Glutamatergic neuron (in vitro differentiated cells): Measurements from ENCODE around the gene LAIR2. TPM values are rescaled to one million over a fixed set of nuclear protein-coding genes. Genes with fewer than 3 reads are reported as not detected.

Experiments used
- DNase-seq: peaks from one replicate; pipeline ENCODE4 v3.0.0; 2022
- H3K27ac Mint-ChIP-seq: one replicate; pipeline ENCODE4 v1.8.0; 2020; ENCODE audit warnings: mild to moderate bottlenecking, mixed read lengths, inconsistent platforms; ENCODE audit not compliant: unreplicated experiment
- H3K27me3 Mint-ChIP-seq: one replicate; pipeline ENCODE4 v1.8.0; 2020; ENCODE audit warnings: mild to moderate bottlenecking, moderate library complexity, mixed read lengths, inconsistent platforms; ENCODE audit not compliant: unreplicated experiment
- H3K36me3 Mint-ChIP-seq: one replicate; pipeline ENCODE4 v1.8.0; 2020; ENCODE audit warnings: mild to moderate bottlenecking, mixed read lengths, inconsistent platforms; ENCODE audit not compliant: unreplicated experiment
- H3K4me1 Mint-ChIP-seq: one replicate; pipeline ENCODE4 v1.8.0; 2020; ENCODE audit warnings: mild to moderate bottlenecking, low read depth, mixed read lengths, inconsistent platforms; ENCODE audit not compliant: unreplicated experiment
- H3K4me3 Mint-ChIP-seq: one replicate; pipeline ENCODE4 v1.8.0; 2020; ENCODE audit warnings: mild to moderate bottlenecking, mixed read lengths, inconsistent platforms; ENCODE audit not compliant: unreplicated experiment
- H3K9me3 Mint-ChIP-seq: one replicate; pipeline ENCODE4 v1.8.0; 2020; ENCODE audit warnings: mild to moderate bottlenecking, moderate library complexity, mixed read lengths, inconsistent platforms; ENCODE audit not compliant: unreplicated experiment
- CTCF ChIP-seq: fragments of 200-600 bp; sonication (generic); IDR thresholded peaks from one replicate; pipeline ENCODE4 v1.5.0; 2021; ENCODE audit not compliant: partially characterized antibody, unreplicated experiment
- total RNA-seq: library from RNA; stranded (reverse); fragmentation: NEBNext Ultra II Directional; extraction: Animal tissue kit (Norgen Biotek cat#: 25700); gene quantifications from one replicate; pipeline ENCODE4 v1.2.1, GENCODE V29; 2021; ENCODE audit not compliant: unreplicated experiment

The LAIR2 gene
- total RNA-seq, 1 donor from 2014 or later = not detected

DNA sequence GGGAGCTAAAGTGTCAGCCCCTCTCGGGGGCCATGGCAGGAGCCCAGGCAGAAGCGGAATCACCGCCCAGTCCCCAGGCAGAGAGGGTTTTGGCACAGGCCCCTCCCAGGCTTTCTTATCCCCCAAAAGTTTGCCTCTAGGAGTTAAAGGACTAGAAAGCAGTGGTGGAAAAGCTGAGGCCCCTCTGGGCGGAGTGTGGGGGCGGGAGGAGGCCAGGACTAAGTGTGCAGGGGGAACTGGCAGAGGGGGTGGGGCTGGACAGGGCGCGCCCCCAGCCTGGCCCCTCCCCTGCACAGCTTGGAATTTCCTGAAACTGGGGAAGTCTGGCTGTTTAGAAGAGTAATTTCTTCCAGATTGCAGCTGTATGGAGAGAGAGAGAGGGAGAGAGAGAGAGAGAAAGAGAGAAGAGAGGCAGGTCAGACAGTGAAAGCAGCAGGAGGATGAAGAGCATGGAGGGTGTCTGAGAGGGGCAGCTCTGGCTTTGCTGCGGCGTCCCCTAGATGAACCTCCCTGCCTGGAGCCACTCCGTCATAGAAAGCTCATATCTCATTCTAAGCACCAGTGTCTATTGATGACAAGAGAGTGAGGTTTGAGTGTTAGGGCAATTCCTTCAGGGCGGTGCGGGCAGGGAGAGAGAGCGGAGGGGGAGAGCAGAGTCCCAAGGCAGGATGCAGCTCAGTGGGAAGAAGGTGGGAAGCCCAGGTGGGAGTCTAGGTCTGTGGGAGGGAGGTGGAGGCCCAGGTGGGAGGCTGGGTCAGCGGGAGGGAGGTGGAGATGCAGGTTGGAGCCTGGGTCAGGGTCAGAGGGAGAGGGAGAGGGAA is 29.4 kb upstream of the LAIR2 start, which contains the start of gene CDC42EP5:
Gene CDC42EP5, minus strand, starts transcription at position 226 of the 821 bp plus-strand sequence. CDS start 7,749 bp downstream, outside the sequence.
- H3K4me3 Mint-ChIP-seq = no peak within 1 kb of the TSS
- DNase-seq = no peak
- no peaks in the 10 kb centered on the region for H3K36me3 Mint-ChIP-seq
- no peaks in the 10 kb centered on the region for H3K4me1 Mint-ChIP-seq
- H3K27ac Mint-ChIP-seq = no peak within 1 kb of the TSS
- no peak for TF ChIP-seq CTCF
- peaks cover 2% of the 10 kb centered on the region for H3K9me3 Mint-ChIP-seq
- H3K27me3 Mint-ChIP-seq = peaks cover 16% of the 10 kb centered on the region

- Mint-ChIP-seq H3K36me3 (no peaks in the 10 kb centered on the region), H3K27me3 (peaks cover 14% of the 10 kb centered on the region), H3K9me3 (no peaks in the 10 kb centered on the region), H3K4me1 (no peaks in the 10 kb centered on the region), H3K4me3 (no peak overlapping the region), H3K27ac (no peak overlapping the region)
- no peak for DNase-seq
- TF ChIP-seq CTCF = no peak
Observed at GRCh38 chr19:54473892-54474372, 28.7 kb upstream of the LAIR2 start.

DNA sequence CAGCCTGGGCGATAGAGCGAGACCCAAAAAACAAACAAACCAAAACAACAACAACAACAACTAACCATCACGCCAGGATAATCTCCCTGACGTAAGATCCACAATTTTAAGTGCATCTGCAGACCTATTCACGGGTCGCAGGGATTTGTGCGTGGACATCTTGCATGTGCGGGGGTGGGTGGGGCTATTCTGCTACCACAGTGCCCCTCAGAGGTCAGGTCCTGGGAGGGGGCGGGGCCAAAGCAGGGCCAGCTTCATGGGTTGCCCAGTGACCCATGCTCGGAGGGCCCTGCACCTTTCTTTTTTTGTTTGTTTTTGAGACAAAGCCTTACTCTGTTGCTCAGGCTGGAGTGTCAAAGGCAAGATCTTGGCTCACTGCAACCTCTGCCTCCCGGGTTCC is 26.9 kb upstream of the LAIR2 start:
- TF ChIP-seq CTCF = no peak
- DNase-seq = no peak
- H3K4me3 Mint-ChIP-seq = no peak overlapping the region
- no peaks in the 10 kb centered on the region for H3K9me3 Mint-ChIP-seq
- no peaks in the 10 kb centered on the region for H3K36me3 Mint-ChIP-seq
- H3K27me3 Mint-ChIP-seq = peaks cover 9% of the 10 kb centered on the region
- no peak overlapping the region for H3K27ac Mint-ChIP-seq
- H3K4me1 Mint-ChIP-seq = no peaks in the 10 kb centered on the region

DNA sequence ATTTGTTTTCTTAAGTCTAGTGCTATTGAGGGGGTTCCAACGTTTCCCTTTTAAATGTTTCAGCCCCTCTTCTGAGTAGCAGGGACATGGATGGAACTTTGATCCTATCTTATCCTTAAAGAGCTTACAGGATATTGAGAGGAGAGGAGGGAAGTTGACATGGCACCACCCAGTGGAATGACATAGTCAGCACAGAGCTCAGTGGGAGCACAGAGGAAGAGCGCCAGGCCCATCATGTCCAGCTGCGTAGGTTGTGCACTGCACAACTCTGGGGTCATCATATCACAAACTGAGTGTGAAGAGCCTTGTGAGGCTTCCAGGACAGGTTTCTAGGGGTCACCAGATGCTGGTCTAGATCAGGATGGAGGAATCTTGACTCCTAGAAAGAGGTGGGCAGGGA is 25.0 kb upstream of the LAIR2 start:
- H3K4me3 Mint-ChIP-seq = no peak overlapping the region
- H3K27me3 Mint-ChIP-seq = peaks cover 8% of the 10 kb centered on the region
- H3K4me1 Mint-ChIP-seq = no peaks in the 10 kb centered on the region
- no peak for TF ChIP-seq CTCF
- DNase-seq = no peak
- H3K27ac Mint-ChIP-seq = no peak overlapping the region
- H3K36me3 Mint-ChIP-seq = no peaks in the 10 kb centered on the region
- H3K9me3 Mint-ChIP-seq = no peaks in the 10 kb centered on the region

DNA sequence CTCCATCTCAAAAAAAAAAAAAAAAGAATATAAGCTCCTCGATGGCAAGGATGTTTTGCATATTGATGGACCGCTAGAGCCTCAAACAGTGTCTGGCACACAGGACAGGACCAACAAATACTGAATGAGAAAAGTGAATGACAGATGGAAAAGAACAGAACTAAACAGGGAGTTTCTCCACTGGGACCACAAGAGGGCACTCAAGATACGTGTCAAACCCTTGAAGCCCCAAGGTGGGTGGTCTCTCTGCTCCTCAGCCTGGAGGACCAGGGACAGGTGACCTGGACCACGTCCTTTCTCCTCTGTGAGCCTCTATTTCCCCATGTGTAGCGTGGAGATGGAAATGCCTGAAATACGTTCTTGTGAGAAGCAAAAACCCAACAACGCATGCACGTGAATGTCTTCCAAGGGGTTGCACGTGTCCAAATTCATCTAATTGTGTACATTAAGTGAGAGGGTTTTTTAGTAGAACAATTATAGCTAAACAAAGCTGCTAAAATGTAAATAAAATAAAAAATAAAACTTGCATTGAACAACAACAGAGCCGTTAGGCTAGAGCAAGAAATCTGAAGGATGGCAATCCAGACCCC is 23.9 kb upstream of the LAIR2 start:
- H3K36me3 Mint-ChIP-seq = no peaks in the 10 kb centered on the region
- no peak overlapping the region for H3K4me3 Mint-ChIP-seq
- TF ChIP-seq CTCF = peak; percentile 70
- H3K4me1 Mint-ChIP-seq = no peaks in the 10 kb centered on the region
- no peaks in the 10 kb centered on the region for H3K9me3 Mint-ChIP-seq
- peak; percentile 44 for DNase-seq
- H3K27ac Mint-ChIP-seq = no peak overlapping the region
- peaks cover 5% of the 10 kb centered on the region for H3K27me3 Mint-ChIP-seq
